HL-60 (cell line): ENCODE data around the gene TMIE.

Source experiments
- CTCF ChIP-seq: IDR thresholded peaks from one replicate; pipeline ENCODE4 v1.5.1; 2011; ENCODE audit warnings: low read length, control low read depth, inconsistent platforms; ENCODE audit not compliant: insufficient read depth
- POLR2AphosphoS5 ChIP-seq: IDR thresholded peaks from 2 replicates; pipeline ENCODE4 v1.6.1; 2012; ENCODE audit warnings: low read depth
- SPI1 ChIP-seq: IDR thresholded peaks from 2 replicates; pipeline ENCODE4 v1.6.1; 2012; ENCODE audit warnings: low read depth, mild to moderate bottlenecking, borderline replicate concordance

GRCh38 chr3:46677411-46677726, 23.8 kb upstream of the TMIE start:
- TF ChIP-seq CTCF, result no peak
- TF ChIP-seq POLR2AphosphoS5, result no peak
- no peak for TF ChIP-seq SPI1
